OCI-LY1 (cell line): ENCODE measurements around the gene VCAM1.

Experiments used
- H2AFZ ChIP-seq: fragments of 200-600 bp; sonication (generic), shearing (Covaris generic); 2 replicates; pipeline ENCODE4 v1.6.0; 2014; ENCODE audit warnings: antibody characterized with exemption, mild to moderate bottlenecking, low read length
- H3F3A ChIP-seq: fragments of 200-600 bp; sonication (generic), shearing (Covaris generic); 2 replicates; pipeline ENCODE4 v1.6.0; 2014; ENCODE audit warnings: mild to moderate bottlenecking, antibody characterized with exemption, low read length, moderate library complexity; ENCODE audit not compliant: insufficient read depth
- H3K27ac ChIP-seq: fragments of 200-600 bp; sonication (generic); 2 replicates; pipeline ENCODE4 v1.5.1; 2014; ENCODE audit warnings: low read length, mixed run types, mild to moderate bottlenecking, low read depth; ENCODE audit not compliant: poor library complexity, severe bottlenecking
- H3K27me3 ChIP-seq: fragments of 200-600 bp; sonication (generic); 2 replicates; pipeline ENCODE4 v1.6.0; 2014; ENCODE audit warnings: antibody characterized with exemption, mild to moderate bottlenecking, low read length, moderate library complexity; ENCODE audit not compliant: insufficient read depth
- H3K36me3 ChIP-seq: fragments of 200-600 bp; sonication (generic); 2 replicates; pipeline ENCODE4 v1.6.1; 2014; ENCODE audit warnings: mild to moderate bottlenecking, antibody characterized with exemption, low read length, moderate library complexity, mixed read lengths; ENCODE audit not compliant: insufficient read depth
- H3K4me1 ChIP-seq: fragments of 200-600 bp; sonication (generic); 2 replicates; pipeline ENCODE4 v1.5.1; 2014; ENCODE audit warnings: mild to moderate bottlenecking, low read length, moderate library complexity; ENCODE audit not compliant: insufficient read depth, severe bottlenecking
- H3K4me2 ChIP-seq: fragments of 200-600 bp; sonication (generic), shearing (Covaris generic); 2 replicates; pipeline ENCODE4 v1.6.1; 2014; ENCODE audit warnings: low read length
- H3K4me3 ChIP-seq: fragments of 200-600 bp; sonication (generic); 2 replicates; pipeline ENCODE4 v1.5.1; 2014; ENCODE audit warnings: low read length, low read depth, mild to moderate bottlenecking, mixed read lengths; ENCODE audit not compliant: poor library complexity, severe bottlenecking
- H3K79me2 ChIP-seq: fragments of 200-600 bp; shearing (Covaris generic); 2 replicates; pipeline ENCODE4 v1.6.1; 2016; ENCODE audit warnings: mixed run types, low read length, mixed read lengths; ENCODE audit not compliant: insufficient read depth
- H3K9ac ChIP-seq: fragments of 200-600 bp; sonication (generic), shearing (Covaris generic); 2 replicates; pipeline ENCODE4 v1.6.1; 2014; ENCODE audit warnings: mild to moderate bottlenecking, low read length, mixed read lengths
- H3K9me2 ChIP-seq: fragments of 200-600 bp; sonication (generic), shearing (Covaris generic); 2 replicates; pipeline ENCODE4 v1.6.1; 2014; ENCODE audit warnings: low read depth, mild to moderate bottlenecking, low read length, mixed read lengths
- H3K9me3 ChIP-seq: fragments of 200-600 bp; shearing (Covaris generic); 2 replicates; pipeline ENCODE4 v1.6.1; 2014; ENCODE audit warnings: low read length, mixed read lengths
- H4K20me1 ChIP-seq: fragments of 200-600 bp; sonication (generic), shearing (Covaris generic); 2 replicates; pipeline ENCODE4 v1.6.0; 2016; ENCODE audit warnings: mild to moderate bottlenecking, low read length; ENCODE audit not compliant: insufficient read depth
- EZH2 ChIP-seq: fragments of 200-600 bp; sonication (generic), shearing (Covaris generic); IDR thresholded peaks from 2 replicates; pipeline ENCODE4 v1.8.0; 2017; ENCODE audit warnings: borderline replicate concordance, mixed run types, mild to moderate bottlenecking, antibody characterized with exemption, low read length, moderate library complexity, mixed read lengths
- TF ChIP-seq, protein P1 (sequence below): fragments of 200-600 bp; sonication (generic), shearing (Covaris generic); IDR thresholded peaks from 2 replicates; pipeline ENCODE4 v1.5.1; 2017; ENCODE audit warnings: mild to moderate bottlenecking, antibody characterized with exemption, low read length, moderate library complexity, mixed read lengths

The VCAM1 gene, protein sequence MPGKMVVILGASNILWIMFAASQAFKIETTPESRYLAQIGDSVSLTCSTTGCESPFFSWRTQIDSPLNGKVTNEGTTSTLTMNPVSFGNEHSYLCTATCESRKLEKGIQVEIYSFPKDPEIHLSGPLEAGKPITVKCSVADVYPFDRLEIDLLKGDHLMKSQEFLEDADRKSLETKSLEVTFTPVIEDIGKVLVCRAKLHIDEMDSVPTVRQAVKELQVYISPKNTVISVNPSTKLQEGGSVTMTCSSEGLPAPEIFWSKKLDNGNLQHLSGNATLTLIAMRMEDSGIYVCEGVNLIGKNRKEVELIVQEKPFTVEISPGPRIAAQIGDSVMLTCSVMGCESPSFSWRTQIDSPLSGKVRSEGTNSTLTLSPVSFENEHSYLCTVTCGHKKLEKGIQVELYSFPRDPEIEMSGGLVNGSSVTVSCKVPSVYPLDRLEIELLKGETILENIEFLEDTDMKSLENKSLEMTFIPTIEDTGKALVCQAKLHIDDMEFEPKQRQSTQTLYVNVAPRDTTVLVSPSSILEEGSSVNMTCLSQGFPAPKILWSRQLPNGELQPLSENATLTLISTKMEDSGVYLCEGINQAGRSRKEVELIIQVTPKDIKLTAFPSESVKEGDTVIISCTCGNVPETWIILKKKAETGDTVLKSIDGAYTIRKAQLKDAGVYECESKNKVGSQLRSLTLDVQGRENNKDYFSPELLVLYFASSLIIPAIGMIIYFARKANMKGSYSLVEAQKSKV

DNA sequence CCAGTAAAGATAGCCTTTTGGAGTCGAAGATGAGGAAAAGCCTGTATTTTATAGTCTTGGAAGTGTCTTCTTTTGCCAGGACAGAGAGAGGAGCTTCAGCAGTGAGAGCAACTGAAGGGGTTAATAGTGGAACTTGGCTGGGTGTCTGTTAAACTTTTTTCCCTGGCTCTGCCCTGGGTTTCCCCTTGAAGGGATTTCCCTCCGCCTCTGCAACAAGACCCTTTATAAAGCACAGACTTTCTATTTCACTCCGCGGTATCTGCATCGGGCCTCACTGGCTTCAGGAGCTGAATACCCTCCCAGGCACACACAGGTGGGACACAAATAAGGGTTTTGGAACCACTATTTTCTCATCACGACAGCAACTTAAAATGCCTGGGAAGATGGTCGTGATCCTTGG lies at the start of gene VCAM1:
Gene VCAM1 (plus strand): TSS at position 253 of the 400 bp plus-strand sequence. CDS start 119 bp downstream, at position 372.
- Histone ChIP-seq H4K20me1 (no peaks in the 10 kb centered on the region), H3K27me3 (no peaks in the 10 kb centered on the region), H3K36me3 (no peaks in the 10 kb centered on the region), H3K9ac (no peak within 1 kb of the TSS), H3K79me2 (no peaks in the 10 kb centered on the region), H3K27ac (no peak within 1 kb of the TSS), H3K4me2 (no peak within 1 kb of the TSS), H3F3A (no peaks in the 10 kb centered on the region), H3K9me2 (no peaks in the 10 kb centered on the region), H3K4me1 (no peaks in the 10 kb centered on the region), H3K4me3 (no peak within 1 kb of the TSS), H3K9me3 (no peaks in the 10 kb centered on the region), H2AFZ (no peak within 1 kb of the TSS)
- TF ChIP-seq EZH2: no peak
- TF ChIP-seq, protein P1, sequence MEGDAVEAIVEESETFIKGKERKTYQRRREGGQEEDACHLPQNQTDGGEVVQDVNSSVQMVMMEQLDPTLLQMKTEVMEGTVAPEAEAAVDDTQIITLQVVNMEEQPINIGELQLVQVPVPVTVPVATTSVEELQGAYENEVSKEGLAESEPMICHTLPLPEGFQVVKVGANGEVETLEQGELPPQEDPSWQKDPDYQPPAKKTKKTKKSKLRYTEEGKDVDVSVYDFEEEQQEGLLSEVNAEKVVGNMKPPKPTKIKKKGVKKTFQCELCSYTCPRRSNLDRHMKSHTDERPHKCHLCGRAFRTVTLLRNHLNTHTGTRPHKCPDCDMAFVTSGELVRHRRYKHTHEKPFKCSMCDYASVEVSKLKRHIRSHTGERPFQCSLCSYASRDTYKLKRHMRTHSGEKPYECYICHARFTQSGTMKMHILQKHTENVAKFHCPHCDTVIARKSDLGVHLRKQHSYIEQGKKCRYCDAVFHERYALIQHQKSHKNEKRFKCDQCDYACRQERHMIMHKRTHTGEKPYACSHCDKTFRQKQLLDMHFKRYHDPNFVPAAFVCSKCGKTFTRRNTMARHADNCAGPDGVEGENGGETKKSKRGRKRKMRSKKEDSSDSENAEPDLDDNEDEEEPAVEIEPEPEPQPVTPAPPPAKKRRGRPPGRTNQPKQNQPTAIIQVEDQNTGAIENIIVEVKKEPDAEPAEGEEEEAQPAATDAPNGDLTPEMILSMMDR: no peak

DNA sequence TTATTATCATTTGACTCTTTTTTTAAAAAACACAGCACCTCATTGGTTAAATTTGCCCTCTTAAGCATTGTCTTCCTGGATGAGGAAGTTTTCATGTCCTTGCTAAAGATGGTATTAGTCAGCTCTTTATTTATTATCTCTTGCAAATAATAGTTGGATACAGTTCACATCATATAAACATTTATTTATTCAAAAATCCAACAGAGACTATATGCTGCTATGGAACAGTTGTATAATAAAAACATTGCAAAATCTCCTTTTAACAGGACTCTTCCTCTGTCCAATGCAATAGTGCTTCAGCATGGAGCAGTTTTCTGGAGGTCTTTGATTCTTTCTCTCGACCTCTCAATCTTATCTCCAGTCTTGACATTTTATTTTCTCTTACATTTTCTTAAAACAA lies 49.5 kb upstream of the VCAM1 start:
- no peak overlapping the region for H3K4me3 ChIP-seq
- no peaks in the 10 kb centered on the region for H3K27me3 ChIP-seq
- no peaks in the 10 kb centered on the region for H3K9me2 ChIP-seq
- H3K9me3 ChIP-seq: no peaks in the 10 kb centered on the region
- H3K4me1 ChIP-seq: no peaks in the 10 kb centered on the region
- no peak overlapping the region for H3K9ac ChIP-seq
- H4K20me1 ChIP-seq: no peaks in the 10 kb centered on the region
- no peaks in the 10 kb centered on the region for H3K36me3 ChIP-seq
- no peaks in the 10 kb centered on the region for H3K79me2 ChIP-seq
- no peak overlapping the region for H3K27ac ChIP-seq
- no peak overlapping the region for H3K4me2 ChIP-seq
- H3F3A ChIP-seq: no peaks in the 10 kb centered on the region
- TF ChIP-seq, protein P1: no peak
- no peak for TF ChIP-seq EZH2
- H2AFZ ChIP-seq: no peak overlapping the region

GRCh38 chr1:100671601-100672000 lies 47.9 kb upstream of the VCAM1 start:
- no peak overlapping the region for H3K4me2 ChIP-seq
- H3K79me2 ChIP-seq: no peaks in the 10 kb centered on the region
- no peak overlapping the region for H3K27ac ChIP-seq
- no peaks in the 10 kb centered on the region for H3K27me3 ChIP-seq
- H2AFZ ChIP-seq: no peak overlapping the region
- H3K36me3 ChIP-seq: no peaks in the 10 kb centered on the region
- H4K20me1 ChIP-seq: no peaks in the 10 kb centered on the region
- no peak overlapping the region for H3K4me3 ChIP-seq
- no peak overlapping the region for H3K9ac ChIP-seq
- no peaks in the 10 kb centered on the region for H3K4me1 ChIP-seq
- H3K9me2 ChIP-seq: no peaks in the 10 kb centered on the region
- no peaks in the 10 kb centered on the region for H3F3A ChIP-seq
- H3K9me3 ChIP-seq: no peaks in the 10 kb centered on the region
- TF ChIP-seq, protein P1: no peak
- no peak for TF ChIP-seq EZH2
